Activated CD8-positive, alpha-beta T cell treated with anti-CD3 and anti-CD28 coated beads for 36 hours (primary cell): ENCODE data around the gene USP9X. TPM values are rescaled to one million over a fixed set of nuclear protein-coding genes. Genes with fewer than 3 reads are reported as not detected.
A peak's percentile ranks its signal among the peaks of the same experiment; 100 is the strongest.

Source experiments
- ATAC-seq: fragments of 200-7000 bp; cut with Tn5 transposase; one replicate; pipeline ENCODE4 v1.10.0; 2021; ENCODE audit warnings: mild to moderate bottlenecking, moderate library complexity
- CTCF ChIA-PET: fragments of 350-600 bp; sonication (Branson Sonifier 250); formaldehyde crosslinking; loops from one replicate; lab custom pipeline; 2021; ENCODE audit warnings: antibody characterized with exemption; lab: Charles Lee
- POLR2A ChIA-PET: fragments of 350-600 bp; sonication (Branson Sonifier 250); formaldehyde crosslinking; loops from one replicate; lab custom pipeline; 2021; ENCODE audit warnings: antibody characterized with exemption; lab: Charles Lee
- DNase-seq: peaks from one replicate; pipeline ENCODE4 v3.0.0-alpha.2; 2020
- H3K27ac Mint-ChIP-seq: one replicate; pipeline ENCODE4 v1.8.0; 2021; ENCODE audit warnings: mild to moderate bottlenecking, mixed read lengths
- H3K27me3 Mint-ChIP-seq: one replicate; pipeline ENCODE4 v1.8.0; 2021; ENCODE audit warnings: mixed read lengths
- H3K36me3 Mint-ChIP-seq: one replicate; pipeline ENCODE4 v1.8.0; 2021; ENCODE audit warnings: low read depth, mixed read lengths
- H3K4me1 Mint-ChIP-seq: one replicate; pipeline ENCODE4 v1.8.0; 2021; ENCODE audit warnings: low read depth, mixed read lengths
- H3K4me3 Mint-ChIP-seq: one replicate; pipeline ENCODE4 v1.8.0; 2021; ENCODE audit warnings: mild to moderate bottlenecking, moderate library complexity, mixed read lengths
- H3K9me3 Mint-ChIP-seq: one replicate; pipeline ENCODE4 v1.8.0; 2021; ENCODE audit warnings: mixed read lengths
- CTCF ChIP-seq: fragments of 200-600 bp; IDR thresholded peaks from one replicate; pipeline ENCODE4 v1.8.0; 2022; ENCODE audit warnings: antibody characterized with exemption, mild to moderate bottlenecking
- intact Hi-C: fragments of 100-400 bp; cut with micrococcal nuclease; formaldehyde crosslinking; loops from one replicate; pipeline ENCODE4 v1.10.0; 2022
- total RNA-seq, 2 experiments: library from RNA; stranded (reverse); gene quantifications; one replicate each; pipeline ENCODE4 v1.2.3, GENCODE V29; 2021

Gene USP9X
- total RNA-seq, 2 experiments from 2014 or later: 58.7 to 60.5 TPM

GRCh38 chrX:41152221-41152620, 67.0 kb downstream of the USP9X start:
- ATAC-seq: no peak
- Mint-ChIP-seq H3K4me3 (no peak overlapping the region), H3K9me3 (no peaks in the 10 kb centered on the region), H3K27me3 (no peaks in the 10 kb centered on the region), H3K27ac (no peak overlapping the region), H3K36me3 (peaks cover 14% of the 10 kb centered on the region), H3K4me1 (no peaks in the 10 kb centered on the region)
- DNase-seq: no peak
- CTCF ChIA-PET: interaction anchor here (2.0 kb wide), 1 partner anchor 14 kb away, joined by 6 read pairs; no protein-coding TSS in a partner anchor
- intact Hi-C loops: no loop called here
- TF ChIP-seq CTCF: no peak
- POLR2A ChIA-PET: no interaction called here

GRCh38 chrX:41153448-41153847, 68.2 kb downstream of the USP9X start:
- peak overlapping the region; percentile 19 for H3K27ac Mint-ChIP-seq
- DNase-seq: no peak
- no peak for TF ChIP-seq CTCF
- POLR2A ChIA-PET: no interaction called here
- peaks cover 11% of the 10 kb centered on the region for H3K36me3 Mint-ChIP-seq
- intact Hi-C loops: no loop called here
- CTCF ChIA-PET: interaction anchor here (2.0 kb wide), 1 partner anchor 15 kb away, joined by 6 read pairs; no protein-coding TSS in a partner anchor
- no peaks in the 10 kb centered on the region for H3K9me3 Mint-ChIP-seq
- ATAC-seq: no peak
- no peak overlapping the region for H3K4me3 Mint-ChIP-seq
- H3K4me1 Mint-ChIP-seq: no peaks in the 10 kb centered on the region
- H3K27me3 Mint-ChIP-seq: no peaks in the 10 kb centered on the region

GRCh38 chrX:41153957-41154356, 68.7 kb downstream of the USP9X start:
- no peak for TF ChIP-seq CTCF
- intact Hi-C loops: no loop called here
- no peaks in the 10 kb centered on the region for H3K4me1 Mint-ChIP-seq
- DNase-seq (no peak), ATAC-seq (no peak)
- H3K27ac Mint-ChIP-seq: no peak overlapping the region
- ChIA-PET CTCF (no interaction called here), POLR2A (no interaction called here)
- H3K4me3 Mint-ChIP-seq: no peak overlapping the region
- H3K36me3 Mint-ChIP-seq: peaks cover 9% of the 10 kb centered on the region
- no peaks in the 10 kb centered on the region for H3K27me3 Mint-ChIP-seq
- H3K9me3 Mint-ChIP-seq: no peaks in the 10 kb centered on the region

GRCh38 chrX:41164449-41164848, 79.2 kb downstream of the USP9X start:
- intact Hi-C loops: no loop called here
- CTCF ChIA-PET: interaction anchor here (1.1 to 2.4 kb wide), 2 partner anchors 15 to 60 kb away, joined by 3 to 9 read pairs; no protein-coding TSS in a partner anchor
- Mint-ChIP-seq H3K4me3 (no peak overlapping the region), H3K27me3 (no peaks in the 10 kb centered on the region), H3K4me1 (peaks cover 2% of the 10 kb centered on the region), H3K9me3 (no peaks in the 10 kb centered on the region), H3K27ac (no peak overlapping the region), H3K36me3 (peaks cover 25% of the 10 kb centered on the region)
- POLR2A ChIA-PET: no interaction called here
- ATAC-seq (no peak), DNase-seq (no peak)
- TF ChIP-seq CTCF: no peak

GRCh38 chrX:41167888-41168287, 82.6 kb downstream of the USP9X start:
- CTCF ChIA-PET: no interaction called here
- DNase-seq: no peak
- H3K4me1 Mint-ChIP-seq: peaks cover 2% of the 10 kb centered on the region
- POLR2A ChIA-PET: no interaction called here
- H3K4me3 Mint-ChIP-seq: no peak overlapping the region
- H3K36me3 Mint-ChIP-seq: peaks cover 25% of the 10 kb centered on the region
- ATAC-seq: no peak
- intact Hi-C loops: no loop called here
- H3K27me3 Mint-ChIP-seq: no peaks in the 10 kb centered on the region
- H3K27ac Mint-ChIP-seq: no peak overlapping the region
- no peaks in the 10 kb centered on the region for H3K9me3 Mint-ChIP-seq
- TF ChIP-seq CTCF: no peak
